Measurements from ENCODE around the gene DNLZ. TPM values are rescaled to one million over a fixed set of nuclear protein-coding genes. Genes with fewer than 3 reads are reported as not detected.
"Not testable (repeated sequence)": the region's sequence is repeated elsewhere in the genome, so short reads cannot be mapped to it uniquely, and the experiment has no call there.

Gene DNLZ
- total and polyA plus RNA-seq, 12 donors, result 3.1 to 28.9 (median 17.5) TPM

DNA sequence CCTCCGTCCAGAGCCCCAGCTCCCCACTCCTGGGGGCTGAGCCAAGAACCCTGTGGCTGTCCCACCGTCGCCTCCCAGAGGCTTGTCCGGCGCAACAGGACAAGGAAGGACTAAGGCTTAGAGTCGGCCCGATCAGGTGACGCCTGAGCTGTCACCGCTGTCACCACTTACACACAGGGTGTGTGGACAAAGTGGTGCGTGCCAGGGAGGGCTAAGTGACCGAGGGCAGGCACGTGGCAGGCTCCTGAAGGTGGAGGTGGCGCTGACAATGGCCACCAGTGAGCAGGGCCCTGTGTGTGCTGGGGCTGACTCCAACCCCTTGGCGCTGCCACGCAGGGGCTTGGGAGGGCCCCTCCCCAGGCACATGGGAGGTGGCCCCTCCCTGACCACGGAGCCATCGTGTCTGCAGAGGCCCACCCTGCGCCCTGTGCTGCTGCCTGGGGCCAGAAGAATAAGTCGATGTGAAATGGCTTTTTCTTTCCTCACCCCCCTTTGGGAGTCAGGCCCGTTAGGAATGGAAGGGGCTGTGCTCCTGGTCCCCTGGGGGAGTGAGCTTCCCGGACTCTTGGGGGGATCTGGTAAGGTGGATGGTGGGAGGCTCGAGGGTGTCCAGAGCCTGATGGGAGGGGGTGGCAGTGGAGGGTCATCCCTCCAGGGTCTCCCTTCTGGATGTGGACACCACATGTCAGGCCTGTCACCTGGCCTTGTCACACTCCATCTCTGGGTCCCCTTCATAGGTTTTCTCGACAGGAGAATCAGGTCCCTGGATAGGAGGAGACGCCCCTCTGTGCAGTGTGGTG, 38.8 kb downstream of the DNLZ start:
- no peak for DNase-seq
- TF ChIP-seq, protein P1, sequence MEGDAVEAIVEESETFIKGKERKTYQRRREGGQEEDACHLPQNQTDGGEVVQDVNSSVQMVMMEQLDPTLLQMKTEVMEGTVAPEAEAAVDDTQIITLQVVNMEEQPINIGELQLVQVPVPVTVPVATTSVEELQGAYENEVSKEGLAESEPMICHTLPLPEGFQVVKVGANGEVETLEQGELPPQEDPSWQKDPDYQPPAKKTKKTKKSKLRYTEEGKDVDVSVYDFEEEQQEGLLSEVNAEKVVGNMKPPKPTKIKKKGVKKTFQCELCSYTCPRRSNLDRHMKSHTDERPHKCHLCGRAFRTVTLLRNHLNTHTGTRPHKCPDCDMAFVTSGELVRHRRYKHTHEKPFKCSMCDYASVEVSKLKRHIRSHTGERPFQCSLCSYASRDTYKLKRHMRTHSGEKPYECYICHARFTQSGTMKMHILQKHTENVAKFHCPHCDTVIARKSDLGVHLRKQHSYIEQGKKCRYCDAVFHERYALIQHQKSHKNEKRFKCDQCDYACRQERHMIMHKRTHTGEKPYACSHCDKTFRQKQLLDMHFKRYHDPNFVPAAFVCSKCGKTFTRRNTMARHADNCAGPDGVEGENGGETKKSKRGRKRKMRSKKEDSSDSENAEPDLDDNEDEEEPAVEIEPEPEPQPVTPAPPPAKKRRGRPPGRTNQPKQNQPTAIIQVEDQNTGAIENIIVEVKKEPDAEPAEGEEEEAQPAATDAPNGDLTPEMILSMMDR (IDR thresholded peaks at IDR 0.05), result no peak
- TF ChIP-seq POLR2A (IDR thresholded peaks at IDR 0.05), result no peak
- H3K4me1 ChIP-seq (replicated peaks in 1 of 2), result peaks cover 5 to 26% of the 10 kb centered on the region in 2 donors

DNA sequence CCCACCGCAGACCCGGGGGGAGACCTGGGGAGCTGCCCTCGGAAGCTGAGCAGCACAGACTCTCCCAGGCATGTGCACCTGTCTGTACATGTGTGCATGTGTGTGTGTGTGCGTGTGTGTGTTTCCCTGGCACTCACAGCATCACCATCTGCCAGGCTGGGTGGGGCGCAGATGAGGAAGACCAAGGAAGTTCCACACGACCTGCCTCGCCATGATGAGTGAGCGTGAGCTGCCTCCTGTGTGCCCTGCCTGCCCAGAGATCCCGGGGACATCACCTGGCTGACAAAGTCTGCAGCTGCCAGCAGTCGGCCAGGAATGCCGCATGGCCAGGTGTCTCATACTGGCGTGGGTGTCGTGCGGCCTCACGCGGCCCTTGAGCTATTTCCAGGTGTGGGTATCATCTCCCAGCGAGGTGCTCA, 40.2 kb downstream of the DNLZ start:
- DNase-seq, result no peak
- 90 to 91% (median 91%) methylated on average over 8 to 17 of the region's 17 CpGs for WGBS, 4 donors
- intact Hi-C loops (cut with DNase I), result no loop called here
- Histone ChIP-seq H3K4me1 (replicated peaks in 1 of 2) (peaks cover 5 to 16% of the 10 kb centered on the region in 2 donors), H3K4me3 (no peak overlapping the region), H3K27me3 (no peaks in the 10 kb centered on the region), H3K36me3 (replicated peaks in 1 of 2) (no peaks in the 10 kb centered on the region), H3K27ac (no peak overlapping the region), H3K9me3 (replicated peaks in 1 of 3) (no peaks in the 10 kb centered on the region)
- TF ChIP-seq, protein P1 (IDR thresholded peaks at IDR 0.05), result no peak
- TF ChIP-seq POLR2A (IDR thresholded peaks at IDR 0.05), result no peak

More for the DNA sequence above, 38.8 kb downstream of the DNLZ start:
- no peaks in the 10 kb centered on the region for H3K36me3 ChIP-seq (replicated peaks in 1 of 2)
- H3K27ac ChIP-seq, result no peak overlapping the region
- no peaks in the 10 kb centered on the region for H3K27me3 ChIP-seq
- WGBS, 4 donors, result 80 to 87% (median 81%) methylated on average over 16 to 24 of the region's 24 CpGs
- H3K4me3 ChIP-seq, result no peak overlapping the region
- H3K9me3 ChIP-seq (replicated peaks in 1 of 3), result no peaks in the 10 kb centered on the region
- intact Hi-C loops (cut with DNase I), result no loop called here

DNA sequence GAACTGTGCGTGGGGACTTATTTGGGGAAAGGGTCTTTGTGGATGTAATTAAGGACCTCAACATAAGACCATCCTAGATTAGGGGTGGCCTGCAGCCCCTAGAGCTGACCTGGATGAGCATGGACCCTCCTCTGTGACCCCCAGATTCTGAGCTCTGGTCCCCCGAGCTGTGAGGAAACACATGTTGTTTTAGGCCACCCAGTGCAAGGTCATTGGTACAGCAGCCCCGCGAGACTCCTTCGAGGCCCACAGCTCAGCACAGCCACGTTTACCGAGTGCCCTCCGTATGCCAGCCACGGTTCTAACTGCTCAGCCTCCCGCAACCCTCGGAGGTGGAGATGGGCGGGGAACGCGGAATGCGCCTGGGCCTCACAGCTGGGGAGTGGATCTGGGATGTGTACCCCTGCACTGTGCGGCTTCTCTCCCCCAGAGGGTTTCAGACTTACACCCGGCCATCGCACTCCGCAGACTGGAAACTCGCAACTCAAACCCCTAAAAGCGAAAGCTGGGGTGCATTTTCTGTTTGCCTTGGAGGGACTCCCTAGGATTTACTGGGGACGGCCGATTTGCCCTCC, 40.7 kb downstream of the DNLZ start:
- intact Hi-C loops (cut with DNase I), result no loop called here
- H3K36me3 ChIP-seq (replicated peaks in 1 of 2), result no peaks in the 10 kb centered on the region
- H3K9me3 ChIP-seq (replicated peaks in 1 of 3), result no peaks in the 10 kb centered on the region
- no peak for DNase-seq
- 80 to 96% (median 88%) methylated on average over 15 to 23 of the region's 23 CpGs for WGBS, 4 donors
- no peak overlapping the region for H3K4me3 ChIP-seq
- no peak overlapping the region for H3K27ac ChIP-seq
- peaks cover 3 to 10% of the 10 kb centered on the region in 2 donors for H3K4me1 ChIP-seq (replicated peaks in 1 of 2)
- TF ChIP-seq, protein P1 (IDR thresholded peaks at IDR 0.05), result no peak
- TF ChIP-seq POLR2A (IDR thresholded peaks at IDR 0.05), result no peak
- no peaks in the 10 kb centered on the region for H3K27me3 ChIP-seq

DNA sequence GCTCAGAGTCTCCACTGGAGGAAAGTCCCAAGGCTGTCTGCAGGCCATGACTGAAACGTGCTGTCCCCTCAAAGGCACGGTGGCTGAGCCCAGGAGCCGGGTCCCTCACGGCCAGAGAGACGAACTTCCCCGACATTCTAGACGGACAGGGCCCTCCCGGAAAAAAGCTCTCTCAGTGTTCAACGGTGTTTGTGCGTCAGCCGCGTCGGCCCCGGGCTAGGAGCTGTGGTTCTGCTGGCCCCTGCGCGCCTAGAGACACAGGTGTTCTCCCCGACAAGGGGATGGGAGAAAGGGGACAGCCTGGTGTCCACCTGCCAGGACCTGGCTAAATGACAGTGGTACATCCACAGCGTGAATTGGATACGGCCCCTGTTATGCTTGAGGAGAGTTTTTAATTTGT, 42.0 kb downstream of the DNLZ start:
- Histone ChIP-seq H3K9me3 (replicated peaks in 1 of 3) (no peaks in the 10 kb centered on the region), H3K27me3 (no peaks in the 10 kb centered on the region), H3K36me3 (replicated peaks in 1 of 2) (no peaks in the 10 kb centered on the region), H3K4me3 (no peak overlapping the region), H3K4me1 (replicated peaks in 1 of 2) (peaks cover 12 to 14% of the 10 kb centered on the region in 2 donors), H3K27ac (no peak overlapping the region)
- TF ChIP-seq, protein P1 (IDR thresholded peaks at IDR 0.05), result no peak
- no peak for TF ChIP-seq POLR2A (IDR thresholded peaks at IDR 0.05)
- intact Hi-C loops (cut with DNase I), result no loop called here
- no peak for DNase-seq
- 83 to 95% (median 91%) methylated on average over 2 to 19 of the region's 19 CpGs for WGBS, 4 donors

DNA sequence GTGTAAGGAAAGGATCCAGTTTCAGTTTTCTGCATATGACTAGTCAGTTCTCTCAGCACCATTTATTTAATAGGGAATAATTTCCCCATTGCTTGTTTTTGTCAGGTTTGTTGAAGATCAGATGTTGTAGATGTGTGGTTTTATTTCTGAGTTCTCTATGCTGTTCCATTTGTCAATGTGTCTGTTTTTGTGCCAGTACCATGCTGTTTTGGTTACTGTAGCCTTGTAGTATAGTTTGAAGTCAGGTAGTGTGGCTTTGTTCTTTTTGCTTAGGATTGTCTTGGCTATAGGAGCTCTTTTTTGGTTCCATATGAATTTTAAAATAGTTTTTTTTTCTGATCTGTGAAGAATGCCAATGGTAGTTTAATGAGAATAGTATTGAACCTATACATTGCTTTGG, 42.6 kb downstream of the DNLZ start:
- H3K27me3 ChIP-seq; DNase-seq; H3K4me3 ChIP-seq; H3K27ac ChIP-seq; H3K36me3 ChIP-seq (replicated peaks in 1 of 2); intact Hi-C loops (cut with DNase I); H3K9me3 ChIP-seq (replicated peaks in 1 of 3): not testable (repeated sequence)
- H3K4me1 ChIP-seq (replicated peaks in 1 of 2), result peaks cover 11 to 13% of the 10 kb centered on the region in 2 donors

DNA sequence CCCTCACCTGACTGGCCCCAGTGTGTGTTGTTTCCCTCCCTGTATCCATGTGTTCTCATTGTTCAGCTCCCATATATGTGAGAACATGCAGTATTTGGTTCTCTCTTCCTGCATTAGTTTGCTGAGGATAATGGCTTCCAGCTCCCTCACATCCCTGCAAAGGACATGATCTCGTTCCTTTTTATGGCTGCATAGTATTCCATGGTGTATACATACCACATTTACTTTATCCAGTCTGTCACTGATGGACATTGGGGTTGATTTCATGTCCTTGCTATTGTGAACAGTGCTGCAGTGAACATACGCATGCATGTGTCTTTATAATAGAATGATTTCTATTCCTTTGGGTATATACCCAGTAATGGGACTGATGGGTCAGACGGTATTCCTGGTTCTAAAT, 43.6 kb downstream of the DNLZ start:
- H3K27me3 ChIP-seq; DNase-seq; intact Hi-C loops (cut with DNase I); H3K27ac ChIP-seq; H3K36me3 ChIP-seq (replicated peaks in 1 of 2); H3K4me3 ChIP-seq; H3K9me3 ChIP-seq (replicated peaks in 1 of 3): not testable (repeated sequence)
- H3K4me1 ChIP-seq (replicated peaks in 1 of 2), result peaks cover 11 to 13% of the 10 kb centered on the region in 2 donors
- WGBS, 4 donors, result 89 to 97% (median 95%) methylated on average over 3 of the region's 3 CpGs

DNA sequence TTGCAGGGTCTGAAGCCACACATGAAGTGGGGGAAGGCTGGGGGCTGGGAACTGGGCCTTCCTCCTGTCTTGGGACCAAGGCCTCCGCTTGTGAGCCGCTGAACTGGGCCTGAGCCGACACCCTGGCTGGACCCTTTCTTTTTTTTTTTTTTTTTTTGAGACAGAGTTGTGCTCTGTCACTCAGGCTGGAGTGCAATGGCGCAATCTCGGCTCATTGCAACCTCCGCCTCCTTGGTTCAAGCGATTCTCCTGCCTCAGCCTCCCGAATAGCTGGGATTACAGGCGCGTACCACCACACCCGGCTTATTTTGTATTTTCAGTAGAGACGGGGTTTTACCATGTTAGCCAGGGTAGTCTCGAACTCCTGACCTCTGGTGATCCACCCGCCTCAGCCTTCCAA, 44.3 kb downstream of the DNLZ start:
- H3K27me3 ChIP-seq; H3K4me3 ChIP-seq; intact Hi-C loops (cut with DNase I); H3K27ac ChIP-seq; H3K36me3 ChIP-seq (replicated peaks in 1 of 2); H3K9me3 ChIP-seq (replicated peaks in 1 of 3); DNase-seq: not testable (repeated sequence)
- WGBS, 4 donors, result 92 to 98% (median 97%) methylated on average over 14 of the region's 14 CpGs
- peaks cover 11 to 13% of the 10 kb centered on the region in 2 donors for H3K4me1 ChIP-seq (replicated peaks in 1 of 2)

All from adrenal gland (tissue), 12 donors.